Osteoblast (primary cell): ENCODE data around the gene GLRX5. TPM values are rescaled to one million over a fixed set of nuclear protein-coding genes. Genes with fewer than 3 reads are reported as not detected.

Experiments used
- DNase-seq: peaks from one replicate; pipeline ENCODE4 v3.0.0; 2011; ENCODE audit warnings: low spot score, mixed read lengths; ENCODE audit not compliant: insufficient read length; ENCODE audit errors: missing footprints
- H2AFZ ChIP-seq: 2 replicates; pipeline ENCODE4 v1.6.0; 2011; ENCODE audit warnings: mild to moderate bottlenecking, low read length
- H3K27ac ChIP-seq: 2 replicates; pipeline ENCODE4 v1.5.1; 2011; ENCODE audit warnings: mild to moderate bottlenecking, low read depth, low read length, moderate library complexity
- H3K27me3 ChIP-seq: 2 replicates; pipeline ENCODE4 v1.6.0; 2012; ENCODE audit warnings: mild to moderate bottlenecking, control low read depth, inconsistent platforms, low read length, moderate library complexity; ENCODE audit not compliant: insufficient read depth
- H3K36me3 ChIP-seq: 2 replicates; pipeline ENCODE4 v1.5.1; 2011; ENCODE audit warnings: mild to moderate bottlenecking, low read length, control low read depth, moderate library complexity; ENCODE audit not compliant: insufficient read depth
- H3K4me1 ChIP-seq: 2 replicates; pipeline ENCODE4 v1.5.1; 2011; ENCODE audit warnings: mild to moderate bottlenecking, low read length, control low read depth, moderate library complexity; ENCODE audit not compliant: insufficient read depth
- H3K4me2 ChIP-seq: 2 replicates; pipeline ENCODE4 v1.6.0; 2011; ENCODE audit warnings: mild to moderate bottlenecking, low read length; ENCODE audit not compliant: insufficient read depth
- H3K4me3 ChIP-seq: fragments of 200-600 bp; sonication (generic); 3 replicates; pipeline ENCODE4 v1.5.1; 2012; ENCODE audit warnings: mild to moderate bottlenecking, low read length, inconsistent platforms; ENCODE audit not compliant: insufficient read depth
- H3K79me2 ChIP-seq: 2 replicates; pipeline ENCODE4 v1.6.0; 2012; ENCODE audit warnings: mild to moderate bottlenecking, low read length, control low read depth, inconsistent platforms; ENCODE audit not compliant: insufficient read depth
- H3K9me3 ChIP-seq: 2 replicates; pipeline ENCODE4 v1.5.1; 2011; ENCODE audit warnings: low read depth, low read length, control low read depth
- H4K20me1 ChIP-seq: 2 replicates; pipeline ENCODE4 v1.6.0; 2012; ENCODE audit warnings: mild to moderate bottlenecking, low read length, control low read depth; ENCODE audit not compliant: insufficient read depth
- total RNA-seq: library from RNA; depleted of rRNA; stranded (reverse); fragments of >200 nt; gene quantifications from 2 replicates; pipeline ENCODE4 v1.2.3, GENCODE V29; 2012
- TF ChIP-seq, protein P1 (sequence below): IDR thresholded peaks from 2 replicates; pipeline ENCODE4 v1.5.1; 2011; ENCODE audit warnings: mild to moderate bottlenecking, low read depth, low read length, moderate library complexity; ENCODE audit errors: extremely low read depth

Gene GLRX5
- total RNA-seq, 1 donor, result 19.9 TPM

DNA sequence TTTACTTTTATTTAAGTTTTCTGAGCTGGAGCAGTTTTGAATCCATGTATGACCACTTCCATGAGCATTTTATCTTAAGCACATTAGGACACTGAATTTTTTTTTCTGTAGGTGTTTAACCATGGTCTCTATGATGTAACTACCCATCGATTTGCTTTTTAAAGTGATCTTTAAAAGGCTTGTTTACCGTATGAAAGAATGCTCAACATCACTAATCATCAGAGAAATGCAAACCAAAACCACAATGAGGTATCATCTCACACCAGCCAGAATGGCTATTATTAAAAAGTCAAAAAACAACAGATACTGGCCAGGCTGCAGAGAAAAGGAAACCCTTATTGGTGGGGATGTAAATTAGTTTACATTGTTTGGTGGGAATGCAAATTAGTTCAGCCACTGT is 23.0 kb downstream of the GLRX5 start:
- H3K79me2 ChIP-seq, result no peaks in the 10 kb centered on the region
- H4K20me1 ChIP-seq, result no peaks in the 10 kb centered on the region
- H2AFZ ChIP-seq, result no peak overlapping the region
- no peaks in the 10 kb centered on the region for H3K9me3 ChIP-seq
- H3K36me3 ChIP-seq, result no peaks in the 10 kb centered on the region
- DNase-seq, result no peak
- TF ChIP-seq, protein P1, sequence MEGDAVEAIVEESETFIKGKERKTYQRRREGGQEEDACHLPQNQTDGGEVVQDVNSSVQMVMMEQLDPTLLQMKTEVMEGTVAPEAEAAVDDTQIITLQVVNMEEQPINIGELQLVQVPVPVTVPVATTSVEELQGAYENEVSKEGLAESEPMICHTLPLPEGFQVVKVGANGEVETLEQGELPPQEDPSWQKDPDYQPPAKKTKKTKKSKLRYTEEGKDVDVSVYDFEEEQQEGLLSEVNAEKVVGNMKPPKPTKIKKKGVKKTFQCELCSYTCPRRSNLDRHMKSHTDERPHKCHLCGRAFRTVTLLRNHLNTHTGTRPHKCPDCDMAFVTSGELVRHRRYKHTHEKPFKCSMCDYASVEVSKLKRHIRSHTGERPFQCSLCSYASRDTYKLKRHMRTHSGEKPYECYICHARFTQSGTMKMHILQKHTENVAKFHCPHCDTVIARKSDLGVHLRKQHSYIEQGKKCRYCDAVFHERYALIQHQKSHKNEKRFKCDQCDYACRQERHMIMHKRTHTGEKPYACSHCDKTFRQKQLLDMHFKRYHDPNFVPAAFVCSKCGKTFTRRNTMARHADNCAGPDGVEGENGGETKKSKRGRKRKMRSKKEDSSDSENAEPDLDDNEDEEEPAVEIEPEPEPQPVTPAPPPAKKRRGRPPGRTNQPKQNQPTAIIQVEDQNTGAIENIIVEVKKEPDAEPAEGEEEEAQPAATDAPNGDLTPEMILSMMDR, result no peak
- H3K4me1 ChIP-seq, result peaks cover 2% of the 10 kb centered on the region
- no peak overlapping the region for H3K4me2 ChIP-seq
- no peaks in the 10 kb centered on the region for H3K27me3 ChIP-seq
- H3K27ac ChIP-seq, result no peak overlapping the region
- H3K4me3 ChIP-seq, result no peak overlapping the region

DNA sequence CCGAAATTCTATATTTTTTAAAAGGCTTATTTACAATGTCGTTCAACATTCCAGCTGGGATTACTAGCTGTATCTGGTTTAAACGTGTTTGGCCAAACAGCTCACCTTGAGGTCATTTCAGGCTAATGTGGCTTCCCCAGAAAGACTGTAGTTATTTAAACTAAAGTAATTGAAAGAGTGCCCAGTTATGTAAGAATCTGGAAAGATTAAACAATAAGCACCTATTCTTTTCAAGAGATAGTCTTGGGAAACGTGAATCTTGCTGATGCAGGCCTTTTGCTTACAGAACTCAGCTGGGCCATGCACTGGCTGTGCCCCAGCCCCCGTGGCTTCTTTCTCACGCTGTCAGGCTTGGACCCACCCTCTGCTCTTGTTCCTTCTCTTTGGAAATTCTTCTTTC is 24.4 kb downstream of the GLRX5 start:
- Histone ChIP-seq H3K9me3 (no peaks in the 10 kb centered on the region), H3K27me3 (no peaks in the 10 kb centered on the region), H3K4me1 (peaks cover 3% of the 10 kb centered on the region), H3K36me3 (no peaks in the 10 kb centered on the region), H2AFZ (no peak overlapping the region), H3K79me2 (no peaks in the 10 kb centered on the region), H4K20me1 (no peaks in the 10 kb centered on the region), H3K4me3 (no peak overlapping the region), H3K27ac (no peak overlapping the region), H3K4me2 (no peak overlapping the region)
- no peak for DNase-seq
- TF ChIP-seq, protein P1, result no peak

- no peak overlapping the region for H3K4me3 ChIP-seq
- H3K9me3 ChIP-seq, result no peaks in the 10 kb centered on the region
- TF ChIP-seq, protein P1, result peak; percentile 97
- no peaks in the 10 kb centered on the region for H3K27me3 ChIP-seq
- H3K36me3 ChIP-seq, result no peaks in the 10 kb centered on the region
- no peaks in the 10 kb centered on the region for H3K79me2 ChIP-seq
- peaks cover 3% of the 10 kb centered on the region for H3K4me1 ChIP-seq
- no peak overlapping the region for H3K27ac ChIP-seq
- H2AFZ ChIP-seq, result no peak overlapping the region
- peak; percentile 95 for DNase-seq
- no peak overlapping the region for H3K4me2 ChIP-seq
- no peaks in the 10 kb centered on the region for H4K20me1 ChIP-seq
These were observed 26.2 kb downstream of the GLRX5 start for GRCh38 chr14:95561001-95561412.

GRCh38 chr14:95562892-95563685 is 28.2 kb downstream of the GLRX5 start:
- no peak overlapping the region for H3K27ac ChIP-seq
- H3K4me2 ChIP-seq, result peak overlapping the region; percentile 50
- no peak for DNase-seq
- H3K36me3 ChIP-seq, result no peaks in the 10 kb centered on the region
- peaks cover 3% of the 10 kb centered on the region for H3K4me1 ChIP-seq
- H3K27me3 ChIP-seq, result peaks cover under 1% of the 10 kb centered on the region
- H3K9me3 ChIP-seq, result no peaks in the 10 kb centered on the region
- TF ChIP-seq, protein P1, result no peak
- H2AFZ ChIP-seq, result peak overlapping the region; percentile 31
- peak overlapping the region; percentile 52 for H3K4me3 ChIP-seq
- H3K79me2 ChIP-seq, result no peaks in the 10 kb centered on the region
- H4K20me1 ChIP-seq, result no peaks in the 10 kb centered on the region
